GM12878 (cell line): Measurements from ENCODE around the gene PMM2.

ENCODE experiments used
- CHD2 ChIP-seq: IDR thresholded peaks from 2 replicates; pipeline ENCODE4 v1.6.1; 2011; ENCODE audit warnings: low read depth, low read length, improper control_type of control experiment, borderline replicate concordance
- CTCF ChIP-seq, 3 experiments: IDR thresholded peaks in 2 of 3; conservative IDR thresholded peaks in 1 of 3; 2 replicates each; pipeline ENCODE4 v1.5.1; 2011; ENCODE audit warnings: low read depth in 3 of 3, low read length in 3 of 3, mild to moderate bottlenecking in 3 of 3, control low read depth in 2 of 3, moderate library complexity in 2 of 3, inconsistent platforms in 1 of 3, mixed read lengths in 1 of 3; ENCODE audit not compliant: control insufficient read depth in 2 of 3, insufficient read depth in 1 of 3; ENCODE audit errors: extremely low read depth in 1 of 3
- EZH2 ChIP-seq: IDR thresholded peaks from 2 replicates; pipeline ENCODE4 v1.6.1; 2012; ENCODE audit warnings: low read depth, mild to moderate bottlenecking, control low read depth, inconsistent platforms, low read length, borderline replicate concordance; ENCODE audit not compliant: control insufficient read depth
- SREBF2 ChIP-seq: IDR thresholded peaks from 2 replicates; pipeline ENCODE4 v1.6.1; 2012; ENCODE audit warnings: mild to moderate bottlenecking, low read length
- ZNF274 ChIP-seq: IDR thresholded peaks from one replicate; pipeline ENCODE4 v1.8.0; 2011; ENCODE audit not compliant: insufficient read length, insufficient read depth
- TF ChIP-seq, protein P1 (sequence below): IDR thresholded peaks from 2 replicates; pipeline ENCODE4 v1.6.1; 2011; ENCODE audit warnings: low read depth, low read length, improper control_type of control experiment, borderline replicate concordance

- TF ChIP-seq EZH2 (no peak), SREBF2 (no peak), CHD2 (no peak), CTCF (IDR thresholded peaks at IDR 0.05 in 2 of 3, conservative IDR thresholded peaks at IDR 0.05 in 1 of 3; ENCODE audit: control insufficient read depth in 2 of 3, extremely low read depth in 1 of 3, insufficient read depth in 1 of 3, low read depth in 3 of 3, low read length in 3 of 3) (no peak), ZNF274 (no peak)
- TF ChIP-seq, protein P1, sequence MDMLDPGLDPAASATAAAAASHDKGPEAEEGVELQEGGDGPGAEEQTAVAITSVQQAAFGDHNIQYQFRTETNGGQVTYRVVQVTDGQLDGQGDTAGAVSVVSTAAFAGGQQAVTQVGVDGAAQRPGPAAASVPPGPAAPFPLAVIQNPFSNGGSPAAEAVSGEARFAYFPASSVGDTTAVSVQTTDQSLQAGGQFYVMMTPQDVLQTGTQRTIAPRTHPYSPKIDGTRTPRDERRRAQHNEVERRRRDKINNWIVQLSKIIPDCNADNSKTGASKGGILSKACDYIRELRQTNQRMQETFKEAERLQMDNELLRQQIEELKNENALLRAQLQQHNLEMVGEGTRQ, result no peak
Measured at GRCh38 chr16:8760021-8760420, 37.6 kb upstream of the PMM2 start.
